ENCODE data around the gene LCK.

GRCh38 chr1:32221581-32221979 lies 29.5 kb upstream of the LCK start:
- no peak for TF ChIP-seq JUN (IDR thresholded peaks at IDR 0.05; ENCODE audit: borderline replicate concordance, insufficient read depth, insufficient read length, low read depth)
- TF ChIP-seq MYC (IDR thresholded peaks at IDR 0.05; ENCODE audit: low read depth, low read length): no peak
